ENCODE data around the gene CYP39A1.
"Not testable (repeated sequence)": the region's sequence is repeated elsewhere in the genome, so short reads cannot be mapped to it uniquely, and the experiment has no call there.

The CYP39A1 gene

DNA sequence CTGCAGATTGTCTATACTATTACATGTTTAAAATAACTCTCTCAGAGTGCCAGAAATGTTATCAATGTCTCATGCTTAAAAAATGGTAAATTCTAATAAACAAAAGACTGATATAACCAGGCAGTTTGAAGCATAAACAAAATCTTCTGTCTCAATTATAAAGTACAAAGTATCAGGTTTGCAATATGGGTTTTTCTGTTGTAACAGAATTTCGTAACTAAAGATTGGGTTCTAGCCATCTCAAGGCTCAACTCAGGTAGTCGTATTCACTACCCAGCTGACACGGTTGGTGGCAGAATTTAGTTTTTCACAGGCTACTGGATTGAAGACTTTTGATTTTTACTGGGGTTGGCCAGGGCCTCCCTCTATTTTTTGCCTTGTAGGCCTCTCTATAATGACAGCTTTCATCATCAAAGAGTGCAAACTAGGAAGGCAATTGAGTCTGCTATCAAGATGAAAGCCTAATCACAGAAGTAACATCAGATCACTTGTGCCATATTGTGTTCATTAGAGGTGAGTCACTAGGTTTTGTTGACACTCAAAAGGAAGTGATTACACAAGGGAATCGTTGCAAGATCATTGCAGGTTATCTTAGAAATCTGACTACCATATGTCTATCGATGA is 3.6 kb downstream of the CYP39A1 start:
- no peak for DNase-seq (ENCODE audit: low read depth in 3 of 3)

DNA sequence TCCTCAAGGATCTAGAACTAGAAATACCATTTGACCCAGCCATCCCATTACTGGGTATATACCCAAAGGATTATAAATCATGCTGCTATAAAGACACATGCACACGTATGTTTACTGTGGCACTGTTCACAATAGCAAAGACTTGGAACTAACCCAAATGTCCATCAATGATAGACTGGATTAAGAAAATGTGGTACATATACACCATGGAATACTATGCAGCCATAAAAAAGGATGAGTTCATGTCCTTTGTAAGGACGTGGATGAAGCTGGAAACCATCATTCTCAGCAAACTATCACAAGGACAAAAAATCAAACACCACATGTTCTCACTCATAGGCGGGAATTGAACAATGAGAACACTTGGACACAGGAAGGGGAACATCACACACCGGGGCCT is 4.5 kb downstream of the CYP39A1 start:
- DNase-seq (ENCODE audit: low read depth in 3 of 3) = not testable (repeated sequence)

DNA sequence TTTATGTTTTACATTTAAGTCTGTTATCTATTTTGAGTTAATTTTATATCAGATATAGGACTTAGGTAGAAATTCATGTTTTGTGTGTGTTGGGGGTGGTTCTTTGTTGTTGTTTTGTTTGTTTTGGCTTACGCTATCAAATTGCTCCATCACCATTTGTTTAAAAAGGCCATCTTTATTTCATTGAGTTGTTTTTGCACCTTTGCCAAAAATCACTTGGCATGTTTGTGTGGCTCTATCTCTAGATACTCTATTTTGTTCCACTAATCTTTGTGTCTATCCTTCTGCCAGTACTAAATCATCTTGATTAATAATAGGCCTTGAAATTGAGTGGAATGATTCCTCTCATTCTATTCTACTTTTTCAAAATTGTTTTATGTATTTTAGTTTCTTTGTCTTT is 7.4 kb downstream of the CYP39A1 start:
- no peak for DNase-seq (ENCODE audit: low read depth in 3 of 3)

GRCh38 chr6:46642928-46643751 is 9.5 kb downstream of the CYP39A1 start:
- DNase-seq (ENCODE audit: low read depth in 3 of 3) = no peak

- DNase-seq (ENCODE audit: low read depth in 3 of 3) = no peak
Measured at GRCh38 chr6:46638650-46639049, 14.0 kb downstream of the CYP39A1 start.

DNA sequence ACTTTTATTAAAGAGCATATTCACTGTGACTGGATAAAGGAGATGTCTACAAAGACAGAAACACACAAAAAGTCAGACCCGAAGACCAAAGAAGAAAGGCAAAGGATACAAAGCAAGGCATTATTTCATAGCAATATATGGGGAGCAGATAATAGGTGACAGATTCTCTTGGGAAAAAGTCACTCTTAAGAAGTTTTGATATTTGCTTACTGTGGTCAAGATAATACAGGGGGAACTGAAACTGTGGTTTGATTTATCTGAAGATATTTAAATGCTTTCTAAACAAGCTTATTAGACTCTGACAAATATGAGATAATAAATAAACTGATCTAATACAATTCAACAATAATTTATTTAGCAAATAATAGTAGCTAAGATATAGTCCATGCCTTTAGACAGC is 14.7 kb downstream of the CYP39A1 start:
- DNase-seq (ENCODE audit: low read depth in 3 of 3) = no peak

DNA sequence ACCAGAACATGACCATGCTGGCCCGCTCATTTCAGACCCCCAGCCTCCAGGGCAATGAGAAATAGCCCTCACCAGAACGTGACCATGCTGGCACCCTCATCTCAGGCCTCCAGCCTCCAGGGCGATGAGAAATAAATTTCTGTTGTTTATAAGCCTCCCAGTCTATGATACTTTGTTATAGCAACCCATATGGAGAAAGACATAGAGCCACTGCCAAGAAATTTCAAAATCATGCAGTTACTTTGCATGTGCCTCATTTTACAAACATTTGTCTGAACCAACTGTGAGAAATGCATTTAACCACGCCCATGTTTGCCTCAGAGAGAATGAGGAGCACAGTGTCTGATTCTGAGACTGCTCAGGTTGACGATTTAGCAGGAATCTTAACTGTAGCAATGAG is 15.5 kb downstream of the CYP39A1 start:
- no peak for DNase-seq (ENCODE audit: low read depth in 3 of 3)

- no peak for DNase-seq (ENCODE audit: low read depth in 3 of 3)
Measured at GRCh38 chr6:46635462-46635861, 17.2 kb downstream of the CYP39A1 start.

GRCh38 chr6:46632053-46632452 is 20.6 kb downstream of the CYP39A1 start:
- no peak for DNase-seq (ENCODE audit: low read depth in 3 of 3)

DNA sequence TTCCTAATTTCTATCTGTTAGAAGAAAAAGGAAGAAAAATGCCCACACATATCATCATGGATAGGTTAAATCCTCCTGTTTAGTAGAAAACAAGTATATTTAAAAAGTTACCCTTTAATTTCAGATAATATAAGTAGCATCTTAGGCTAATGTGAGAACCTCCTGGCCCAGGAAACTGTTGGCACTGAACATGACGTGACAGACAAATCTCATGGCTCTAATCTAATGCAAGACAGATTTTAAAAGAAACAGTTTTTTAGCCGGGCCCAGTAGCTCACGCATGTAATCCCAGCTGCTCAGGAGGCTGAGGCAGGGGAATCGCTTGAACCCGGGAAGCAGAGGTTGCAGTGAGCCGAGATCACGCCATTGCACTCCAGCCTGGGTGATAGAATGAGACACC is 22.9 kb downstream of the CYP39A1 start:
- no peak for DNase-seq (ENCODE audit: low read depth in 3 of 3)

DNA sequence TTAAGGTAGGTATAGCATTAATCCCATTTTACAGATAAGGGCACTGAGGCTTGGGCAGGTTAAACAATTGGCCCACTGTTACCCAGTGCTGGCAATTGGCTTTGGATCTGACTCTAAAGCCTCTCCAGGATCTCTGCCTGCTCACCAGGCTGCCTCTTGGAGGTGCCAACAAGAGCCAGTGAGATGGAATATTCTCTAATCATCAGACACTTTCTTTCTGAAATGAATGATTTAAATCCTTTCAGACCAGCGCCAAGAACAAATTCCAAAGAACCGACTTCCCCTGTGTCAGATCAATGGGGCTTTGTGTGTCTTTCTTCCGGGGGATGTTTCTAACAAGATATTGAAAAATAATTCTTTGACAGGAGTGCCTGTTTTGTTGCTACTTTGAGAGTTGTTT is 23.6 kb downstream of the CYP39A1 start:
- no peak for DNase-seq (ENCODE audit: low read depth in 3 of 3)

- DNase-seq (ENCODE audit: low read depth in 3 of 3) = no peak
Measured at GRCh38 chr6:46628498-46628897, 24.1 kb downstream of the CYP39A1 start.

GRCh38 chr6:46626976-46627375 is 25.6 kb downstream of the CYP39A1 start:
- DNase-seq (ENCODE audit: low read depth in 3 of 3) = no peak

DNA sequence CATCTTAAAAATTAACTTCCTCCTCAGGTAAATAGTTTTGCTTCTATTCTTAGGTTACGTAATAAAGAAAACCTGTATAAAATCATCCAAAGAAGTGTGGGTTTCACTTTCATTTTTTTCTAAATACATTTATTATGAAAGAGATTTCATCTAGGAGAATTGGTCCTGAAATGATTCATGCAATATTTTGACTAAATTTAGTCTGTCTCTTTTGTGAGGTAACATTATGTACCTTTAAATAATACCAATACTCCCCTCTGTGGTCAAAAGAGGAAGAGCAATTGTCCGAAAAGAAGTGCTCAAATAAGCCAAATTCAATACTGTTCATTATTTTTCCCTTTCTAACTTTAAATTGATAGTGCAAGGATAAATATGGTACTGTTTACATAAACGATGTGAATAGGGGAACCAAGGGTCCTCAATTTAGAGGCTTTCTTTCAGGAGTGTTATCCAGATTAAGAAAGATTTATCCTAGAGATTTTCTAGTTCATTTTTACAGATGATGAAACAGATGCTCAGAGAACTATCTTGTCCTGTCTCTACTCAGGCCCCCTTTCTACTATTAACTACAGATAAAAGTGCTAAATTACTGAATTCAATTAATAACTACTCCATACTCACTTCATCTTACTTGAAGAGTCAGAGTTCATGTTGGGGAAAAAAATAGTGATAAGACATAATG is 26.2 kb downstream of the CYP39A1 start:
- no peak for DNase-seq (ENCODE audit: low read depth in 3 of 3)

- no peak for DNase-seq (ENCODE audit: low read depth in 3 of 3)
Measured at GRCh38 chr6:46618726-46619125, 33.9 kb downstream of the CYP39A1 start.

- no peak for DNase-seq (ENCODE audit: low read depth in 3 of 3)
Measured at GRCh38 chr6:46612645-46613044, 40.0 kb downstream of the CYP39A1 start.

GRCh38 chr6:46610862-46611553 is 41.6 kb downstream of the CYP39A1 start:
- DNase-seq (ENCODE audit: low read depth in 3 of 3) = no peak

DNA sequence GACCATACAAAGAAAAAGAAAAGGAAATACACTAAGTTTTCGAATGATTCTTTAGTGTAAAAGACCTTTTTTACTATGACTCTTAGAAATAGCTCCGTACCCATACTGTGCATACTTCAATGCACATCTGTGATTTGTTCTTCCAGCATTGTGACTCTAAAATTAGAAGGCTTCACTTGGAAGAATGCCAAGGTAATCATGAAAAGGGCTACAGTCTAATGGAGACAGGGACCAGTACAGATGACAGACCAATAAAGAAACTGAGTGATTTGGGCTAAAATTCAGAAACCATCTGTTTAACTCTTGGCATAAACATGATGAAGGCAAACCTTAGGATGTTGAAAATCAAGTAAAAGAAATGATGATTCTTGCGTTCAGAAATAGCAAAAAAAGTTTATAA is 46.3 kb downstream of the CYP39A1 start:
- DNase-seq (ENCODE audit: low read depth in 3 of 3) = no peak

DNA sequence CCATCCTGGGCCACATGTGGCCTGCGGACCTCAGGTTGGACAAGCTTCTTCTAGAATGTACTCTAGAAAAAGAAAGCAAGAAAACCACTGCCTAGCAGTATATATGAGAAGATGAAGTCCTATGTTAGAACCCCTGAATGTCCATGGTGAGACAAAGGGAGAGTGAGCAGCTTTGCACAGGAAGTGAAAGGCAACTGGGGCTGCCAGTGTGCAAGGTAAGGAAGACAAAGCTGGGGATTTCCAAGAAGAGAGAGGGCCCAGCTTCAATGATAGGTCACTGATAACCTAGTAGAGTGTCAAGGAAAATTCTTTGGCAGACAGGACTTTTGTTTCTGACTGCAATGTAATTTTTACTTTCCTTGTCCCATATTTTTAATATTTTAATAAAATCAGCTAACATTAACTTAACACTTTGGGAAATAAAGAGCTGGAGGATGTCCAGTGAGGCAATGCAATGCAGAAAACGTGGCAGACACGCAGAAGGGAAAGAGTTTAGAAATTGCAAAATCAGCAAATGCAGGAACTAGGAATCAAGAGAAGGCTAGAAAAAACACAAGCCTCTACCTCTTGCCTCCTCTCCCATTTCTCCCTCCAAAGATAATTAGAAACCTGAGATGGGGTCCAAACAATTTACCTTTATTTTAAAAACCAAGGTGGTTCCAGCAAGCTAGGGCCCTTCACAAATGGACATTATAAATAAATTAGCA is 47.4 kb downstream of the CYP39A1 start:
- DNase-seq (ENCODE audit: low read depth in 3 of 3) = no peak

- no peak for DNase-seq (ENCODE audit: low read depth in 3 of 3)
Measured at GRCh38 chr6:46598215-46598614, 54.4 kb downstream of the CYP39A1 start.

DNA sequence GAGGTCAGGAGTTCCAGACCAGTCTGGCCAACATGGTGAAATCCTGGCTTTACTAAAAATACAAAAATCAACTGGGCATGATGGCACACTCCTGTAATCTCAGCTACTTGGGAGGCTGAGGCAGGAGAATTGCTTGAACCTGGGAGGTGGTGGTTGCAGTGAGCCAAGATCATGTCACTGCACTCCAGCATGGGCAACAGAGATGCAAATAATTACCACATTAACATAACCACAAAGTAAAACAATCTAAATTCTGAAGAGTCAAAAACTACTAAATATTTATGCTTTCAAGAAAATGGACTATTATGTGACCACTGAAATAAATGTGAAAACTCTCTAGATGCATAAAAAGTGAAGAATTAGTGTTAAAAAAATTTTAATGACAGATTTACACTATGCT is 59.9 kb downstream of the CYP39A1 start:
- DNase-seq (ENCODE audit: low read depth in 3 of 3) = no peak

DNA sequence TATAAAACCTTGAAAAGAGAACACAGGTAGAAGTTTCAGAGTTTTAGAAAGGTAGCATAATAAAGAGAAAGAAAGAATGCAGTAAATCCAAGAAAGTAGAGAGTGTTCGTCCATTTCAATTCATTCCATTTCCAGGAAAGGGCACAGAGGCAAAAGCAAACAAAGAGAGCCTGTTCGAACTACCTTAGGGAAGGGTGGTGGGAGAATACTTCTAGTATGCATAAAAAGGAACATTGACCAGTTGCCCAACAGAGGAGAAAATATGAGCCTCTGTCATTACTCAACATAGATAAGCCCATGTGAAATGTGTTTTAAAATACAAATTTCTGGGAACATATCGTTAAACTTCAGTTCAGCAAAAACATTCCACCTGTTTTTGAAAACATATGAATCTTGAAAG is 60.6 kb downstream of the CYP39A1 start:
- DNase-seq (ENCODE audit: low read depth in 3 of 3) = no peak

Data from stimulated activated CD4-positive, alpha-beta T cell treated with anti-CD3 and anti-CD28 coated beads, TNF-alpha, amount 100 ng/mL, for 24 hours (primary cell).